HEK293 (cell line): ENCODE results near the gene FGD6.

Experiments used
- CTCF ChIA-PET: fragments of 350-600 bp; formaldehyde crosslinking; extraction: SDS; loops from one replicate; lab custom pipeline; 2021; ENCODE audit warnings: antibody characterized with exemption; lab: Yijun Ruan, JAX
- POLR2A ChIA-PET: fragments of 300-600 bp; formaldehyde crosslinking; extraction: SDS; loops from one replicate; lab custom pipeline; 2020; ENCODE audit warnings: antibody characterized with exemption, inconsistent platforms; lab: Yijun Ruan, JAX
- H3K27ac ChIP-seq: fragments of 200-500 bp; sonication (Bioruptor generic); 2 replicates; pipeline ENCODE4 v1.5.1; 2014; ENCODE audit warnings: low read depth, low read length, control low read depth, inconsistent platforms; ENCODE audit errors: extremely low read depth
- H3K36me3 ChIP-seq, 2 experiments: fragments of 200-500 bp in 1 of 2; sonication (Bioruptor generic) in 1 of 2; 1 replicate in 1 of 2; 2 replicates in 1 of 2; pipeline ENCODE4 v1.5.1; 2014 to 2017; ENCODE audit warnings: inconsistent platforms in 2 of 2, low read length in 2 of 2; ENCODE audit not compliant: control insufficient read depth in 2 of 2, insufficient read depth in 1 of 2
- H3K4me1 ChIP-seq: fragments of 200-500 bp; sonication (Bioruptor generic); 2 replicates; pipeline ENCODE4 v1.5.1; 2014; ENCODE audit warnings: mild to moderate bottlenecking, low read length, inconsistent platforms; ENCODE audit not compliant: control insufficient read depth, insufficient read depth
- H3K4me3 ChIP-seq: 2 replicates; pipeline ENCODE4 v1.5.1; 2011; ENCODE audit warnings: low read depth, mild to moderate bottlenecking, control low read depth, low read length, moderate library complexity
- H3K9me3 ChIP-seq: fragments of 200-500 bp; sonication (Bioruptor generic); 2 replicates; pipeline ENCODE4 v1.5.1; 2014; ENCODE audit warnings: low read depth, low read length, inconsistent platforms; ENCODE audit not compliant: control insufficient read depth, insufficient read depth
- AEBP2 ChIP-seq: fragments of 450-650 bp; formaldehyde crosslinking; IDR thresholded peaks from 2 replicates; pipeline ENCODE4 v1.5.1; 2016; ENCODE audit warnings: missing biosample characterization, missing genetic modification characterization, borderline replicate concordance
- GFI1B ChIP-seq: fragments of 450-650 bp; formaldehyde crosslinking; IDR thresholded peaks from 2 replicates; pipeline ENCODE4 v1.5.1; 2016; ENCODE audit warnings: missing biosample characterization, missing genetic modification characterization
- KLF8 ChIP-seq: fragments of 450-650 bp; formaldehyde crosslinking; IDR thresholded peaks from 2 replicates; pipeline ENCODE4 v1.5.1; 2016; ENCODE audit warnings: missing biosample characterization, missing genetic modification characterization
- PBX3 ChIP-seq: sonication (generic); formaldehyde crosslinking; IDR thresholded peaks from 2 replicates; pipeline ENCODE4 v1.8.1; 2022; ENCODE audit warnings: mild to moderate bottlenecking, moderate library complexity, missing genetic modification reagents
- SETDB1 ChIP-seq: IDR thresholded peaks from one replicate; pipeline ENCODE4 v1.6.1; 2017; ENCODE audit warnings: mild to moderate bottlenecking, low read length, moderate library complexity, mixed read lengths; ENCODE audit not compliant: insufficient read length
- SP3 ChIP-seq: fragments of 450-650 bp; formaldehyde crosslinking; IDR thresholded peaks from 2 replicates; pipeline ENCODE4 v1.5.1; 2016; ENCODE audit warnings: missing biosample characterization, missing genetic modification characterization
- TSHZ1 ChIP-seq: fragments of 450-650 bp; formaldehyde crosslinking; IDR thresholded peaks from 2 replicates; pipeline ENCODE4 v1.5.1; 2016; ENCODE audit warnings: missing biosample characterization, missing genetic modification characterization, borderline replicate concordance
- ZBTB1 ChIP-seq: fragments of 450-650 bp; formaldehyde crosslinking; IDR thresholded peaks from 2 replicates; pipeline ENCODE4 v1.5.1; 2016; ENCODE audit warnings: missing biosample characterization, missing genetic modification characterization
- ZNF112 ChIP-seq: fragments of 450-650 bp; formaldehyde crosslinking; IDR thresholded peaks from 2 replicates; pipeline ENCODE4 v1.5.0; 2017; ENCODE audit warnings: missing biosample characterization, missing genetic modification characterization
- ZNF146 ChIP-seq: fragments of 450-650 bp; formaldehyde crosslinking; IDR thresholded peaks from 2 replicates; pipeline ENCODE4 v1.5.1; 2016; ENCODE audit warnings: missing biosample characterization, missing genetic modification characterization
- ZNF157 ChIP-seq: fragments of 450-650 bp; formaldehyde crosslinking; IDR thresholded peaks from 2 replicates; pipeline ENCODE4 v1.5.1; 2016; ENCODE audit warnings: missing biosample characterization, missing genetic modification characterization
- ZNF18 ChIP-seq: fragments of 450-650 bp; formaldehyde crosslinking; IDR thresholded peaks from 2 replicates; pipeline ENCODE4 v1.5.1; 2016; ENCODE audit warnings: missing biosample characterization, missing genetic modification characterization
- ZNF341 ChIP-seq: fragments of 450-650 bp; formaldehyde crosslinking; IDR thresholded peaks from 2 replicates; pipeline ENCODE4; 2016; ENCODE audit warnings: low read depth, missing biosample characterization, missing genetic modification characterization
- ZNF354C ChIP-seq: fragments of 450-650 bp; formaldehyde crosslinking; IDR thresholded peaks from 2 replicates; pipeline ENCODE4 v1.5.1; 2016; ENCODE audit warnings: missing biosample characterization, missing genetic modification characterization, low read depth, borderline replicate concordance
- ZNF404 ChIP-seq: fragments of 450-650 bp; formaldehyde crosslinking; IDR thresholded peaks from 2 replicates; pipeline ENCODE4 v1.5.1; 2017; ENCODE audit warnings: missing biosample characterization, missing genetic modification characterization
- ZNF501 ChIP-seq: fragments of 450-650 bp; formaldehyde crosslinking; IDR thresholded peaks from 2 replicates; pipeline ENCODE4 v1.5.1; 2016; ENCODE audit warnings: missing biosample characterization, missing genetic modification characterization
- ZNF529 ChIP-seq: fragments of 450-650 bp; formaldehyde crosslinking; IDR thresholded peaks from 2 replicates; pipeline ENCODE4 v1.5.1; 2017; ENCODE audit warnings: missing genetic modification characterization, missing biosample characterization; ENCODE audit not compliant: insufficient replicate concordance
- ZNF548 ChIP-seq: fragments of 450-650 bp; formaldehyde crosslinking; IDR thresholded peaks from 2 replicates; pipeline ENCODE4 v1.5.1; 2016; ENCODE audit warnings: missing biosample characterization, missing genetic modification characterization
- ZNF561 ChIP-seq: fragments of 450-650 bp; IDR thresholded peaks from 2 replicates; pipeline ENCODE4 v1.5.1; 2018; ENCODE audit warnings: missing biosample characterization, missing genetic modification characterization, borderline replicate concordance
- ZNF580 ChIP-seq: fragments of 450-650 bp; formaldehyde crosslinking; IDR thresholded peaks from 2 replicates; pipeline ENCODE4 v1.5.1; 2016; ENCODE audit warnings: missing biosample characterization, missing genetic modification characterization
- ZNF670 ChIP-seq: fragments of 450-650 bp; formaldehyde crosslinking; IDR thresholded peaks from 2 replicates; pipeline ENCODE4 v1.5.1; 2016; ENCODE audit warnings: missing biosample characterization, missing genetic modification characterization, low read depth
- ZNF677 ChIP-seq: fragments of 450-650 bp; IDR thresholded peaks from 2 replicates; pipeline ENCODE4 v1.5.0; 2018; ENCODE audit warnings: missing biosample characterization, mild to moderate bottlenecking, missing genetic modification characterization, moderate library complexity
- ZNF701 ChIP-seq: fragments of 450-650 bp; formaldehyde crosslinking; IDR thresholded peaks from 2 replicates; pipeline ENCODE4 v1.5.1; 2016; ENCODE audit warnings: missing biosample characterization, missing genetic modification characterization
- ZNF704 ChIP-seq: fragments of 450-650 bp; formaldehyde crosslinking; IDR thresholded peaks from 2 replicates; pipeline ENCODE4 v1.5.1; 2016; ENCODE audit warnings: missing biosample characterization, missing genetic modification characterization
- ZNF747 ChIP-seq: fragments of 450-650 bp; formaldehyde crosslinking; IDR thresholded peaks from 2 replicates; pipeline ENCODE4 v1.5.1; 2016; ENCODE audit warnings: missing biosample characterization, missing genetic modification characterization
- ZNF785 ChIP-seq: fragments of 450-650 bp; formaldehyde crosslinking; IDR thresholded peaks from 2 replicates; pipeline ENCODE4 v1.5.1; 2016; ENCODE audit warnings: missing biosample characterization, missing genetic modification characterization
- ZNF837 ChIP-seq: fragments of 450-650 bp; formaldehyde crosslinking; IDR thresholded peaks from 2 replicates; pipeline ENCODE4 v1.5.1; 2016; ENCODE audit warnings: missing biosample characterization, missing genetic modification characterization
- ZSCAN23 ChIP-seq: fragments of 450-650 bp; formaldehyde crosslinking; IDR thresholded peaks from 2 replicates; pipeline ENCODE4 v1.5.1; 2016; ENCODE audit warnings: missing biosample characterization, missing genetic modification characterization

Gene FGD6

GRCh38 chr12:95072900-95073697 is 144.2 kb downstream of the FGD6 start, which contains the start of gene NR2C1:
Gene NR2C1 (minus strand): TSS chr12:95073618. CDS start chr12:95067384, 6,234 bp downstream.
- Histone ChIP-seq H3K9me3 (no peaks in the 10 kb centered on the region), H3K27ac (peak within 1 kb of the TSS; percentile 82), H3K4me1 (no peaks in the 10 kb centered on the region), H3K36me3 (peaks cover 0 to 9% of the 10 kb centered on the region in 2 experiments; a peak in 2 of 3 replicates), H3K4me3 (peak within 1 kb of the TSS; percentile 87)
- CTCF ChIA-PET, result interaction anchor here (0.6 to 2.4 kb wide), 18 partner anchors 9 to 486 kb away, joined by 3 to 28 read pairs (median 4); no protein-coding TSS in a partner anchor
- POLR2A ChIA-PET, result interaction anchor here (0.6 to 2.8 kb wide), 11 partner anchors 11 to 463 kb away, joined by 3 to 12 read pairs (median 3); partner anchors contain the start of genes FGD6, METAP2, NDUFA12 and VEZT
- TF ChIP-seq ZNF18 (tag by site-specific recombination) (no peak), ZNF704 (tag by site-specific recombination) (no peak), ZNF354C (tag by site-specific recombination) (no peak), ZNF146 (tag by site-specific recombination) (no peak), ZSCAN23 (0 out of 2 replicates have a peak, but pooled peaks have one; percentile 66), ZNF837 (tag by site-specific recombination) (no peak), AEBP2 (tag by site-specific recombination) (no peak), ZNF341 (tag by site-specific recombination) (peak; percentile 41; the same call in 1 of the 2 replicates), ZNF157 (tag by site-specific recombination) (no peak), ZNF670 (tag by site-specific recombination) (no peak), SETDB1 (no peak), ZNF701 (tag by site-specific recombination) (no peak), ZNF677 (tag by site-specific recombination) (no peak), TSHZ1 (no peak), ZNF529 (no peak), ZNF548 (tag by site-specific recombination) (no peak), ZNF785 (tag by site-specific recombination) (no peak), ZNF580 (tag by site-specific recombination) (peak; percentile 90), ZBTB1 (peak; percentile 27; the same call in 1 of the 2 replicates), GFI1B (tag by site-specific recombination) (no peak), ZNF747 (tag by site-specific recombination) (no peak), ZNF561 (tag by site-specific recombination) (peak; percentile 61; the same call in 1 of the 2 replicates), ZNF501 (tag by site-specific recombination) (peak; percentile 90; the same call in 1 of the 2 replicates), KLF8 (tag by site-specific recombination) (no peak; the same call in none of the 2 replicates), SP3 (peak; percentile 53), ZNF404 (no peak), ZNF112 (tag by site-specific recombination) (no peak), PBX3 (no peak)
